ENCODE measurements around the gene USO1. TPM values are rescaled to one million over a fixed set of nuclear protein-coding genes. Genes with fewer than 3 reads are reported as not detected.

USO1 gene
- total and polyA plus RNA-seq, 2 experiments from 2014 or later = 113 to 277 TPM

- TF ChIP-seq, protein P1, sequence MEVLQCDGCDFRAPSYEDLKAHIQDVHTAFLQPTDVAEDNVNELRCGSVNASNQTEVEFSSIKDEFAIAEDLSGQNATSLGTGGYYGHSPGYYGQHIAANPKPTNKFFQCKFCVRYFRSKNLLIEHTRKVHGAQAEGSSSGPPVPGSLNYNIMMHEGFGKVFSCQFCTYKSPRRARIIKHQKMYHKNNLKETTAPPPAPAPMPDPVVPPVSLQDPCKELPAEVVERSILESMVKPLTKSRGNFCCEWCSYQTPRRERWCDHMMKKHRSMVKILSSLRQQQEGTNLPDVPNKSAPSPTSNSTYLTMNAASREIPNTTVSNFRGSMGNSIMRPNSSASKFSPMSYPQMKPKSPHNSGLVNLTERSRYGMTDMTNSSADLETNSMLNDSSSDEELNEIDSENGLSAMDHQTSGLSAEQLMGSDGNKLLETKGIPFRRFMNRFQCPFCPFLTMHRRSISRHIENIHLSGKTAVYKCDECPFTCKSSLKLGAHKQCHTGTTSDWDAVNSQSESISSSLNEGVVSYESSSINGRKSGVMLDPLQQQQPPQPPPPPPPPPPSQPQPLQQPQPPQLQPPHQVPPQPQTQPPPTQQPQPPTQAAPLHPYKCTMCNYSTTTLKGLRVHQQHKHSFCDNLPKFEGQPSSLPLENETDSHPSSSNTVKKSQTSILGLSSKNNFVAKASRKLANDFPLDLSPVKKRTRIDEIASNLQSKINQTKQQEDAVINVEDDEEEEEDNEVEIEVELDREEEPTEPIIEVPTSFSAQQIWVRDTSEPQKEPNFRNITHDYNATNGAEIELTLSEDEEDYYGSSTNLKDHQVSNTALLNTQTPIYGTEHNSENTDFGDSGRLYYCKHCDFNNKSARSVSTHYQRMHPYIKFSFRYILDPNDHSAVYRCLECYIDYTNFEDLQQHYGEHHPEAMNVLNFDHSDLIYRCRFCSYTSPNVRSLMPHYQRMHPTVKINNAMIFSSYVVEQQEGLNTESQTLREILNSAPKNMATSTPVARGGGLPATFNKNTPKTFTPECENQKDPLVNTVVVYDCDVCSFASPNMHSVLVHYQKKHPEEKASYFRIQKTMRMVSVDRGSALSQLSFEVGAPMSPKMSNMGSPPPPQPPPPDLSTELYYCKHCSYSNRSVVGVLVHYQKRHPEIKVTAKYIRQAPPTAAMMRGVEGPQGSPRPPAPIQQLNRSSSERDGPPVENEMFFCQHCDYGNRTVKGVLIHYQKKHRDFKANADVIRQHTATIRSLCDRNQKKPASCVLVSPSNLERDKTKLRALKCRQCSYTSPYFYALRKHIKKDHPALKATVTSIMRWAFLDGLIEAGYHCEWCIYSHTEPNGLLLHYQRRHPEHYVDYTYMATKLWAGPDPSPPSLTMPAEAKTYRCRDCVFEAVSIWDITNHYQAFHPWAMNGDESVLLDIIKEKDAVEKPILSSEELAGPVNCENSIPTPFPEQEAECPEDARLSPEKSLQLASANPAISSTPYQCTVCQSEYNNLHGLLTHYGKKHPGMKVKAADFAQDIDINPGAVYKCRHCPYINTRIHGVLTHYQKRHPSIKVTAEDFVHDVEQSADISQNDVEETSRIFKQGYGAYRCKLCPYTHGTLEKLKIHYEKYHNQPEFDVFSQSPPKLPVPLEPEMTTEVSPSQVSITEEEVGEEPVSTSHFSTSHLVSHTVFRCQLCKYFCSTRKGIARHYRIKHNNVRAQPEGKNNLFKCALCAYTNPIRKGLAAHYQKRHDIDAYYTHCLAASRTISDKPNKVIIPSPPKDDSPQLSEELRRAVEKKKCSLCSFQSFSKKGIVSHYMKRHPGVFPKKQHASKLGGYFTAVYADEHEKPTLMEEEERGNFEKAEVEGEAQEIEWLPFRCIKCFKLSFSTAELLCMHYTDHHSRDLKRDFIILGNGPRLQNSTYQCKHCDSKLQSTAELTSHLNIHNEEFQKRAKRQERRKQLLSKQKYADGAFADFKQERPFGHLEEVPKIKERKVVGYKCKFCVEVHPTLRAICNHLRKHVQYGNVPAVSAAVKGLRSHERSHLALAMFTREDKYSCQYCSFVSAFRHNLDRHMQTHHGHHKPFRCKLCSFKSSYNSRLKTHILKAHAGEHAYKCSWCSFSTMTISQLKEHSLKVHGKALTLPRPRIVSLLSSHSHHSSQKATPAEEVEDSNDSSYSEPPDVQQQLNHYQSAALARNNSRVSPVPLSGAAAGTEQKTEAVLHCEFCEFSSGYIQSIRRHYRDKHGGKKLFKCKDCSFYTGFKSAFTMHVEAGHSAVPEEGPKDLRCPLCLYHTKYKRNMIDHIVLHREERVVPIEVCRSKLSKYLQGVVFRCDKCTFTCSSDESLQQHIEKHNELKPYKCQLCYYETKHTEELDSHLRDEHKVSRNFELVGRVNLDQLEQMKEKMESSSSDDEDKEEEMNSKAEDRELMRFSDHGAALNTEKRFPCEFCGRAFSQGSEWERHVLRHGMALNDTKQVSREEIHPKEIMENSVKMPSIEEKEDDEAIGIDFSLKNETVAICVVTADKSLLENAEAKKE (CRISPR knock-in tag; IDR thresholded peaks at IDR 0.05) = no peak
- TF ChIP-seq EZH2 (IDR thresholded peaks at IDR 0.05; ENCODE audit: low read depth, unreplicated experiment) = no peak
- TF ChIP-seq ZNF331 (CRISPR knock-in tag; IDR thresholded peaks at IDR 0.05; ENCODE audit: low read depth) = no peak
- TF ChIP-seq, protein P2, sequence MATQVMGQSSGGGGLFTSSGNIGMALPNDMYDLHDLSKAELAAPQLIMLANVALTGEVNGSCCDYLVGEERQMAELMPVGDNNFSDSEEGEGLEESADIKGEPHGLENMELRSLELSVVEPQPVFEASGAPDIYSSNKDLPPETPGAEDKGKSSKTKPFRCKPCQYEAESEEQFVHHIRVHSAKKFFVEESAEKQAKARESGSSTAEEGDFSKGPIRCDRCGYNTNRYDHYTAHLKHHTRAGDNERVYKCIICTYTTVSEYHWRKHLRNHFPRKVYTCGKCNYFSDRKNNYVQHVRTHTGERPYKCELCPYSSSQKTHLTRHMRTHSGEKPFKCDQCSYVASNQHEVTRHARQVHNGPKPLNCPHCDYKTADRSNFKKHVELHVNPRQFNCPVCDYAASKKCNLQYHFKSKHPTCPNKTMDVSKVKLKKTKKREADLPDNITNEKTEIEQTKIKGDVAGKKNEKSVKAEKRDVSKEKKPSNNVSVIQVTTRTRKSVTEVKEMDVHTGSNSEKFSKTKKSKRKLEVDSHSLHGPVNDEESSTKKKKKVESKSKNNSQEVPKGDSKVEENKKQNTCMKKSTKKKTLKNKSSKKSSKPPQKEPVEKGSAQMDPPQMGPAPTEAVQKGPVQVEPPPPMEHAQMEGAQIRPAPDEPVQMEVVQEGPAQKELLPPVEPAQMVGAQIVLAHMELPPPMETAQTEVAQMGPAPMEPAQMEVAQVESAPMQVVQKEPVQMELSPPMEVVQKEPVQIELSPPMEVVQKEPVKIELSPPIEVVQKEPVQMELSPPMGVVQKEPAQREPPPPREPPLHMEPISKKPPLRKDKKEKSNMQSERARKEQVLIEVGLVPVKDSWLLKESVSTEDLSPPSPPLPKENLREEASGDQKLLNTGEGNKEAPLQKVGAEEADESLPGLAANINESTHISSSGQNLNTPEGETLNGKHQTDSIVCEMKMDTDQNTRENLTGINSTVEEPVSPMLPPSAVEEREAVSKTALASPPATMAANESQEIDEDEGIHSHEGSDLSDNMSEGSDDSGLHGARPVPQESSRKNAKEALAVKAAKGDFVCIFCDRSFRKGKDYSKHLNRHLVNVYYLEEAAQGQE (IDR thresholded peaks at IDR 0.05; ENCODE audit: unreplicated experiment) = no peak
- no peak for TF ChIP-seq EZH2phosphoT487 (IDR thresholded peaks at IDR 0.05; ENCODE audit: unreplicated experiment)
Measured at GRCh38 chr4:75718529-75718928, 5.8 kb upstream of the USO1 start (continued).

DNA sequence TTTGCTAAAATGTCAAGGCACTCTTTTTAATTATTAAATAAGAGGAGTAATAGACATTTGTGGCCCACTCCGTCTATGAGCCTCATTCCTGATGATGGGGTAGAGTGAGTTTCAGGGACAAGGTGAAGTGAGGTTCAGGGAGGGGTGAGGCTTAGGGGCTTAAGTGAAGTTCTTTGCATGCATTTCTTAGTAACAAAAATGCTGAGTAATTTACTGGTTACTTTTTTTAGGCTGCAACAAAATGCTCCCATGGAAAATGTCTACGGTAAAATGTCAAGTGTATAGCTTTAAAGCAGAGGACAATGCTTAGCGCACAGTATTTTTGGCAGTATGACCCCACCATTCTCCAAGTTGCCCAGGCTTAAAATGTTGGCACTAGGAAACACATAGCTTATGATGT, 2.0 kb upstream of the USO1 start:
- Histone ChIP-seq H3K36me3 (ENCODE audit: insufficient read depth) (no peaks in the 10 kb centered on the region; the same call in 1 of the 2 replicates), H3F3A (replicated peaks; ENCODE audit: low read depth) (no peaks in the 10 kb centered on the region), H3K4me3 (peak overlapping the region; percentile 68), H3K27me3 (ENCODE audit: insufficient read depth) (no peaks in the 10 kb centered on the region), H3K4me2 (peak overlapping the region; percentile 84), H3K79me2 (replicated peaks; ENCODE audit: insufficient read depth) (peaks cover 93% of the 10 kb centered on the region), H2AFZ (no peak overlapping the region), H3K9me2 (ENCODE audit: insufficient read depth) (no peaks in the 10 kb centered on the region), H3K4me1 (ENCODE audit: insufficient read depth) (peaks cover 20% of the 10 kb centered on the region), H4K20me1 (replicated peaks; ENCODE audit: insufficient read depth) (peaks cover 11% of the 10 kb centered on the region), H3K27ac (ENCODE audit: low read depth) (no peak overlapping the region)
- no peak for ATAC-seq
- Mint-ChIP-seq H3K4me3 (peak overlapping the region; percentile 64), H3K27me3 (ENCODE audit: insufficient read depth, low read depth, poor library complexity) (peaks cover 12% of the 10 kb centered on the region), H3K36me3 (ENCODE audit: low read depth) (peaks cover 26% of the 10 kb centered on the region), H3K9me3 (no peaks in the 10 kb centered on the region), H3K27ac (no peak overlapping the region), H3K4me1 (peaks cover 31% of the 10 kb centered on the region)
- no peak for DNase-seq (ENCODE audit: low spot score)
- TF ChIP-seq NANOG (IDR thresholded peaks at IDR 0.05; ENCODE audit: borderline replicate concordance) = no peak
- TF ChIP-seq, protein P1 (CRISPR knock-in tag; IDR thresholded peaks at IDR 0.05) = no peak

All from GM23338 (cell line).